Mucosa of rectum (tissue), 2 donors: ENCODE data around the gene WDFY3.

Experiments used
- H3K27ac ChIP-seq, 2 donors: one replicate each; pipeline ENCODE4 v1.7.0; 2013; ENCODE audit warnings: inconsistent platforms in 2 of 2, low read depth in 2 of 2, low read length in 2 of 2
- H3K27me3 ChIP-seq, 2 donors: one replicate each; pipeline ENCODE4 v1.7.0; 2013; ENCODE audit warnings: low read length in 2 of 2; ENCODE audit not compliant: control insufficient read depth in 2 of 2, insufficient read depth in 2 of 2
- H3K36me3 ChIP-seq, 2 donors: one replicate each; pipeline ENCODE4 v1.7.0; 2013; ENCODE audit warnings: low read length in 2 of 2; ENCODE audit not compliant: control insufficient read depth in 2 of 2, insufficient read depth in 2 of 2
- H3K4me1 ChIP-seq, 2 donors: one replicate each; pipeline ENCODE4 v1.7.0; 2013; ENCODE audit warnings: low read length in 2 of 2, mild to moderate bottlenecking in 1 of 2; ENCODE audit not compliant: control insufficient read depth in 2 of 2, insufficient read depth in 2 of 2
- H3K4me3 ChIP-seq, 2 donors: one replicate each; pipeline ENCODE4 v1.7.0; 2013; ENCODE audit warnings: low read length in 2 of 2
- H3K9ac ChIP-seq, 2 donors: one replicate each; pipeline ENCODE4 v1.7.0; 2013; ENCODE audit warnings: low read length in 2 of 2, low read depth in 1 of 2, mild to moderate bottlenecking in 1 of 2
- H3K9me3 ChIP-seq, 2 donors: one replicate each; pipeline ENCODE4 v1.7.0; 2013; ENCODE audit warnings: low read length in 2 of 2; ENCODE audit not compliant: control insufficient read depth in 2 of 2
- donor health status: healthy.
- donor health status: Normal muscosa, but diverticular disease.

Gene WDFY3

GRCh38 chr4:84914686-84915395 is 51.6 kb downstream of the WDFY3 start:
- no peak overlapping the region for H3K27ac ChIP-seq
- no peaks in the 10 kb centered on the region for H3K4me1 ChIP-seq
- peaks cover 0 to 2% of the 10 kb centered on the region in 2 donors for H3K36me3 ChIP-seq

DNA sequence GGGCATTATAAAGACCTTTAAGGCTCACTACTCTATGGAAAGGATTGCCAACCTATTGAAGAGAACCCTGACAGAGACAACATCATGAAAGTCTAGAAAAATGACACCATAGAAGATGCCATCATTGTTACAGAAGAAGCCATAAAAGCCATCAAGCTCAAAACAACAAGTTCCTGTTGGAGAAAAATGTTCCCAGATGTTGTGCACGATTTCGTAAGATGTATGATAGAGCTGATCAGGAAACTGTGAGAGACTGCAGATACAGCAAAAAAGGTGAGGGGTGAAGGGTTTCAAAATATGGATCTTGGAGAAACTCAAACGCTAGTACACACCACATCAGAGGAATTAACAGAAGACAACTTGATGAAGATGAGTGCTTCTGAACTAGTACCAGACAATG is 53.3 kb downstream of the WDFY3 start:
- no peaks in the 10 kb centered on the region for H3K27me3 ChIP-seq
- no peaks in the 10 kb centered on the region for H3K4me1 ChIP-seq
- H3K9ac ChIP-seq = no peak overlapping the region
- H3K27ac ChIP-seq = no peak overlapping the region
- no peaks in the 10 kb centered on the region for H3K9me3 ChIP-seq
- H3K4me3 ChIP-seq = no peak overlapping the region
- no peaks in the 10 kb centered on the region for H3K36me3 ChIP-seq

More at GRCh38 chr4:84914686-84915395, 51.6 kb downstream of the WDFY3 start:
- H3K27me3 ChIP-seq = no peaks in the 10 kb centered on the region
- H3K9me3 ChIP-seq = no peaks in the 10 kb centered on the region
- H3K9ac ChIP-seq = no peak overlapping the region
- H3K4me3 ChIP-seq = no peak overlapping the region

- Histone ChIP-seq H3K9ac (no peak overlapping the region), H3K4me3 (no peak overlapping the region), H3K9me3 (no peaks in the 10 kb centered on the region), H3K36me3 (no peaks in the 10 kb centered on the region), H3K27ac (no peak overlapping the region), H3K4me1 (no peaks in the 10 kb centered on the region), H3K27me3 (no peaks in the 10 kb centered on the region)
These were observed 53.7 kb downstream of the WDFY3 start for GRCh38 chr4:84912741-84913140.

DNA sequence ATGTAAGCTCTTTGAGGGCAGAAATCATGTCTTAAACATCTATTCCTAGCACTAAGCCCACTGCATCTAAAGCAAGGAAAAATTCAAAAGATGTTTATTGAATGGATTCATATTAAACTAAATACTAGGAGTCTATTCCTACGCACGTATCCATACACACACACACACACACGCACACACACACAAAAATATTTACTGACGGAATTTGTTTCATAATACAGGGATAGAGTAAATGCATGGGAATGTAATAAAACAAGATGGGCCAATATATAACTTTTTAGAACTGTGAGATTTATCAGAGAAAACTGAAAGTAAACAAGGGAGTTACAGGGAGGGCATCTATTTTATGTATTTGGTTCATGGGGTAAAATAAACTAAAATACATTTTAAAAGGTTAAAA is 57.6 kb downstream of the WDFY3 start:
- no peak overlapping the region for H3K9ac ChIP-seq
- H3K27me3 ChIP-seq = no peaks in the 10 kb centered on the region
- H3K27ac ChIP-seq = no peak overlapping the region
- no peaks in the 10 kb centered on the region for H3K36me3 ChIP-seq
- no peak overlapping the region for H3K4me3 ChIP-seq
- no peaks in the 10 kb centered on the region for H3K9me3 ChIP-seq
- H3K4me1 ChIP-seq = no peaks in the 10 kb centered on the region

- Histone ChIP-seq H3K4me3 (no peak overlapping the region), H3K27ac (no peak overlapping the region), H3K27me3 (no peaks in the 10 kb centered on the region), H3K9me3 (no peaks in the 10 kb centered on the region), H3K36me3 (no peaks in the 10 kb centered on the region), H3K4me1 (no peaks in the 10 kb centered on the region), H3K9ac (no peak overlapping the region)
These were observed 59.3 kb downstream of the WDFY3 start for GRCh38 chr4:84907145-84907544.

- Histone ChIP-seq H3K9me3 (no peaks in the 10 kb centered on the region), H3K27me3 (no peaks in the 10 kb centered on the region), H3K4me1 (no peaks in the 10 kb centered on the region), H3K4me3 (no peak overlapping the region), H3K36me3 (peaks cover 0 to 3% of the 10 kb centered on the region in 2 donors), H3K9ac (no peak overlapping the region), H3K27ac (no peak overlapping the region)
These were observed 60.8 kb downstream of the WDFY3 start for GRCh38 chr4:84905646-84906045.

DNA sequence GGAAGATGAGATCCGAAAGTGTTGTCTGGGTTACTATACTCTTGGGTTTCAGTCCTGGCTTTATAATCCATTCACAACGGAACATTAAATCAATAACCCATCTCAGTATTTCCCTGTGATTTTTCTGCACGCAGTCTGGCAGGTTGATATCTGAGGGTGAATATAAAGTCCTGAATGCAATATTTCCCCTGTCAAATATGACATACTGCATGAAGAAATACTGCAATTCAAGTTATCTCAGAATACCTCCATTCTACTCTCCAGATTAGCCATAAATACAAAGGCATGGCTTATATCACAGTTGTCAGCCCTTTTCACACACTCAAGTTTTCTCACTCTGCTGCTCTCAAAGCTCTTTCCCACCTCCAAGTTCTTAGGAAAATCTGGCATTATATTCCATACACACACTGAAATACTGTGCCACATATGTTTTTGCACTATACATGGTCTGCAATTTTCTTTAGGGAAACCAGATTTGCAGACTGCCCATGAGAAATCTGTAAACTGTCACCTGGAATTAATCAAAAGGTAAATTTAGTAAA is 64.7 kb downstream of the WDFY3 start:
- no peaks in the 10 kb centered on the region for H3K27me3 ChIP-seq
- H3K36me3 ChIP-seq = peaks cover 0 to 3% of the 10 kb centered on the region in 2 donors
- H3K4me3 ChIP-seq = no peak overlapping the region
- no peaks in the 10 kb centered on the region for H3K9me3 ChIP-seq
- H3K27ac ChIP-seq = no peak overlapping the region
- H3K9ac ChIP-seq = no peak overlapping the region
- no peaks in the 10 kb centered on the region for H3K4me1 ChIP-seq

DNA sequence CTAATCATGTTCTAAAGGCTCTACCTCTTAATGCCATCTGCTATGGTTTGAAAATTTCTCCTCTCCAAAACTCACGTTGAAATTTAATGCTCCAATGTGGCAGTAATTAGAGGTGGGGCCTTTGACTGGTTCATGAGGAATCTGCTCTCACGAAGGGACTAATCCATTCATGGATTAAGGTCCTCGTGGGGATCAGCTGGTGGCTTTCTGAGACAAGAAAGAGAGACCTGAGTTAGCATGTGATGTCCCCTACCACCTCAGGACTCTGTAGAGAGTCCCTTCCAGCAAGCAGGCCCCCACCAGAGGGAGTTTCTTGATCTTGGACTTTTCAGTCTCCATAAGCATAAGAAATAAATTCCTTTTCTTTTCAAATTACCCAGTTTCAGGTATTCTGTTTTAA is 65.3 kb downstream of the WDFY3 start:
- H3K9me3 ChIP-seq = no peaks in the 10 kb centered on the region
- H3K9ac ChIP-seq = no peak overlapping the region
- H3K36me3 ChIP-seq = peaks cover 0 to 3% of the 10 kb centered on the region in 2 donors
- no peaks in the 10 kb centered on the region for H3K27me3 ChIP-seq
- H3K27ac ChIP-seq = no peak overlapping the region
- H3K4me3 ChIP-seq = no peak overlapping the region
- no peaks in the 10 kb centered on the region for H3K4me1 ChIP-seq

GRCh38 chr4:84899616-84900015 is 66.9 kb downstream of the WDFY3 start:
- Histone ChIP-seq H3K27me3 (no peaks in the 10 kb centered on the region), H3K36me3 (peaks cover 3% of the 10 kb centered on the region in 2 donors), H3K4me3 (no peak overlapping the region), H3K9me3 (no peaks in the 10 kb centered on the region), H3K4me1 (no peaks in the 10 kb centered on the region), H3K9ac (no peak overlapping the region), H3K27ac (no peak overlapping the region)

DNA sequence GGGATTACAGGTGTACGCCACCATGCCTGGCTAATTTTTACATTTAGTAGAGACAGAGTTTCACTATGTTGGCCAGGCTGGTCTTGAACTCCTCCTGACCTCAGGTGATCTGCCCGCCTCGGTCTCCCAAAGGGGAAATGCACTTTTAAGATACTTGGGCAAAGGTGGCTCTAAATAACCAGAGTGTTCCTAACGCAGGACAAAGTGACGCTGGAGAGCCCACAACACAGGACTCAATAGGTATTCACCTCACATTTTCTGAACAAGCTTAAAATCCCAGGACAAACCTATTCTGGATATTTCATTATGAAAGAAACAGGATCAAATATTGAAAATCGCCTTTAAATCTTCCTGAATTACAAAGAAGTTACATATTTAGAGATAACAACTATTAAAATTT is 69.0 kb downstream of the WDFY3 start:
- H3K4me1 ChIP-seq = no peaks in the 10 kb centered on the region
- no peak overlapping the region for H3K9ac ChIP-seq
- H3K36me3 ChIP-seq = peaks cover 3% of the 10 kb centered on the region in 2 donors
- H3K27me3 ChIP-seq = no peaks in the 10 kb centered on the region
- H3K27ac ChIP-seq = no peak overlapping the region
- H3K4me3 ChIP-seq = no peak overlapping the region
- H3K9me3 ChIP-seq = no peaks in the 10 kb centered on the region
